ENCODE results near the gene LRRC47. TPM values are rescaled to one million over a fixed set of nuclear protein-coding genes. Genes with fewer than 3 reads are reported as not detected.

The LRRC47 gene
- total RNA-seq, 1 donor from 2014 or later = 52.2 TPM

DNA sequence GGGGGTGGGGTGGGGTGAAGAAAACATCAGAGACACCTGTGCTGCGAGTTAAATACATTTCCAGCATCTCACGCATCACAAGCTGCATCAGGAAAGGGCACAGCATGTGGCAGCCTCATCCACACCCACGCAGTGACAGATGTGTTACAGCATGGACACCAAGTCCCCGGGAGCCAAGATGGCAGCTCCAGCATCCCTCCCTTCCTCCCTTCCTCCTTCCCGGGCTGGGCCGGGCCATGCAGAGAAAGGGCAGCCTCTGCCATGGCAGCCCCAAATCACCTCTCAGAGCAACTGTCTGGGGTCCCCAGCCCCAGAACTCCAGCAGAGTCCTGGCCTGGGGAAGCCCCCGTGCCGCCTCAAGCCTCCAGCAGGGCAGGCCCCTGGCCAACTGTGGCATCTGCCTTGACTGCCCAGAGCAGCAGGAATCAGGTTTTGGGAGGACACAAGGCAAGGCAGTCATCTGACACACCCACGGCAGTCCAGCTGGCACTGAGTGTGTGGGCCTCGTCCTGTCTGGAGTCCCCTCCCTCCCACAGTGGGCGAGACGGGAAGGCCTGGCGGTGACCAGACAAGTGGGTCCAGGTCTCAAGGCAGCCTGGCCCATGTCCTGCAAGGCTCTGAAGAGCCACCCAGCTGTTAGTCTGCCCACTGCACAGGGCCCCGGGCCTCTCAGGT is 17.6 kb downstream of the LRRC47 start:
- H3K27ac Mint-ChIP-seq (ENCODE audit: unreplicated experiment) = no peak overlapping the region
- H3K36me3 Mint-ChIP-seq (ENCODE audit: low read depth, unreplicated experiment) = peaks cover 28% of the 10 kb centered on the region
- H3K4me1 Mint-ChIP-seq (ENCODE audit: unreplicated experiment) = no peaks in the 10 kb centered on the region
- H3K9me3 Mint-ChIP-seq (ENCODE audit: unreplicated experiment) = no peaks in the 10 kb centered on the region
- no peak overlapping the region for H3K4me3 Mint-ChIP-seq (ENCODE audit: unreplicated experiment)
- no peak for DNase-seq (ENCODE audit: low spot score)
- TF ChIP-seq, protein P1, sequence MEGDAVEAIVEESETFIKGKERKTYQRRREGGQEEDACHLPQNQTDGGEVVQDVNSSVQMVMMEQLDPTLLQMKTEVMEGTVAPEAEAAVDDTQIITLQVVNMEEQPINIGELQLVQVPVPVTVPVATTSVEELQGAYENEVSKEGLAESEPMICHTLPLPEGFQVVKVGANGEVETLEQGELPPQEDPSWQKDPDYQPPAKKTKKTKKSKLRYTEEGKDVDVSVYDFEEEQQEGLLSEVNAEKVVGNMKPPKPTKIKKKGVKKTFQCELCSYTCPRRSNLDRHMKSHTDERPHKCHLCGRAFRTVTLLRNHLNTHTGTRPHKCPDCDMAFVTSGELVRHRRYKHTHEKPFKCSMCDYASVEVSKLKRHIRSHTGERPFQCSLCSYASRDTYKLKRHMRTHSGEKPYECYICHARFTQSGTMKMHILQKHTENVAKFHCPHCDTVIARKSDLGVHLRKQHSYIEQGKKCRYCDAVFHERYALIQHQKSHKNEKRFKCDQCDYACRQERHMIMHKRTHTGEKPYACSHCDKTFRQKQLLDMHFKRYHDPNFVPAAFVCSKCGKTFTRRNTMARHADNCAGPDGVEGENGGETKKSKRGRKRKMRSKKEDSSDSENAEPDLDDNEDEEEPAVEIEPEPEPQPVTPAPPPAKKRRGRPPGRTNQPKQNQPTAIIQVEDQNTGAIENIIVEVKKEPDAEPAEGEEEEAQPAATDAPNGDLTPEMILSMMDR (IDR thresholded peaks at IDR 0.05; ENCODE audit: unreplicated experiment) = no peak
- peaks cover 3% of the 10 kb centered on the region for H3K27me3 Mint-ChIP-seq (ENCODE audit: unreplicated experiment)

DNA sequence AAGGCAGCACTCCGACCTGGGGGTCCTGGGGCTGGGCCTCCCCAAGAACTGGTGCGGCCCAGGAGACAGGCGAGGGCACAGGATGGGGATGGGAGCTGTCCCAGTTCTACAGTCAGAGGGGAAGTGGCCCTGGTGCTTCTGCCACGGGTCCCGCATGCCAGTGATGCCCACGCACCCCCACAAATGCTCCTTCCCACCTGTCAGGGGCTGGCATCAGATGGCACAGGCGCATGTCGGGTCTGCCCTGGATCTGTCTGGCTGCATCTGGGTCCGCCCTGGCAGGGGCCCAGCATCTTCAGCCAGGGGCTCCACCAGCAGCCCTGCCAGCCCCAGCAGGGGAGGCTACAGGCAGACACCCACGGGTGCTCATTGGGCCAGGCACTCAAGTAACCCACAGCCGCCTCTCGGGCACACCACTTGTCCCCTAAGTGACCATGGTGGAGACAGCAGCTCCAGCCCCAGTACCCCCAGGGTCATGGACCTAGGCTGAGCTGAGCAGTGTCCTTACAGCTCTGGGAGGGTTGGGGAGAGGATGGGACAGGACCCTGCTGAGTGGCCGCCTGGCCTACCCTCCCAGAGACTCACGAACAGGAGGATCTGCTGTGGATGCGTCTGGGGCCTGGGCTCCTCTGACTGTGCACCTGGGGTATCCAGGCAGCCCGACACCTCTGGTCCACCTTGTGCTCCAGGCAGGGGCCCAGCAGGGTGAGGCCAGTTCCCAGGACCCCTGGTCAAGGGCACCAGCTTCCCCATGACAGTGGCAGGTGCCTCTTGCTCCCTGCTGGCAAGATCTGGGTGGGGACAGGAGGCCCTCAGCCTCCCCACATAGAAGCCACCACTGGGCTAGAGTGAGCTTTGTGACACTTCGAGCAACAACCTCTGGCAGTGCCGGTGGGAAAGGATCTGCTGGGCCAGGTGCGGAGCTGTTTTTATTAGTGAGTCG is 18.4 kb downstream of the LRRC47 start:
- Mint-ChIP-seq H3K36me3 (ENCODE audit: low read depth, unreplicated experiment) (peaks cover 28% of the 10 kb centered on the region), H3K4me3 (ENCODE audit: unreplicated experiment) (no peak overlapping the region), H3K27ac (ENCODE audit: unreplicated experiment) (no peak overlapping the region), H3K27me3 (ENCODE audit: unreplicated experiment) (peaks cover 3% of the 10 kb centered on the region), H3K9me3 (ENCODE audit: unreplicated experiment) (no peaks in the 10 kb centered on the region), H3K4me1 (ENCODE audit: unreplicated experiment) (no peaks in the 10 kb centered on the region)
- no peak for DNase-seq (ENCODE audit: low spot score)
- TF ChIP-seq, protein P1 (IDR thresholded peaks at IDR 0.05; ENCODE audit: unreplicated experiment) = no peak

DNA sequence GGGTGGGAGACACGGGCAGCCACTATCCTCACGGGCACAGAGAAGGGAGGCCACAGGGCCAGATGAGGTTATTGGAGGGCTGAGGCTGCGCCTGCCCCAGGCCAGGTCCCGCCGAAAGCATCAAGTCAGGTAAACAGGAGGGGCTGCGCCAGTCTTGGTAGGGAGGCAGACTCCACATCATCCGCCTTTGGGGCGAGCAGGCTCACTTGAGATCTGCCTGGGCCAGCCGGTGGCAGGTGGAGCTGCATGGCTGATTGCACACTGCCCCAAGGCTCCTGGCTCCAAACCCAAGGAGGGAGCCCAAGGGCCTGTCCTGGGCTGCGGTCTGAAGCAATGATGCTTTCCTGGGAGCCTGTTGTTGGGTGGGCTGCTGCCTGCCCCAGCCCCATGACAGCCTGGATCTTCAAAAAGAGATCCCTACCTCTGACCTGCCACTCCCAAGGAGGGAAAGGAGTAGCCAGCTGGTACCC is 19.2 kb downstream of the LRRC47 start:
- Mint-ChIP-seq H3K27ac (ENCODE audit: unreplicated experiment) (no peak overlapping the region), H3K27me3 (ENCODE audit: unreplicated experiment) (peaks cover 3% of the 10 kb centered on the region), H3K36me3 (ENCODE audit: low read depth, unreplicated experiment) (peaks cover 24% of the 10 kb centered on the region), H3K4me3 (ENCODE audit: unreplicated experiment) (no peak overlapping the region), H3K4me1 (ENCODE audit: unreplicated experiment) (no peaks in the 10 kb centered on the region), H3K9me3 (ENCODE audit: unreplicated experiment) (no peaks in the 10 kb centered on the region)
- TF ChIP-seq, protein P1 (IDR thresholded peaks at IDR 0.05; ENCODE audit: unreplicated experiment) = no peak
- DNase-seq (ENCODE audit: low spot score) = no peak

DNA sequence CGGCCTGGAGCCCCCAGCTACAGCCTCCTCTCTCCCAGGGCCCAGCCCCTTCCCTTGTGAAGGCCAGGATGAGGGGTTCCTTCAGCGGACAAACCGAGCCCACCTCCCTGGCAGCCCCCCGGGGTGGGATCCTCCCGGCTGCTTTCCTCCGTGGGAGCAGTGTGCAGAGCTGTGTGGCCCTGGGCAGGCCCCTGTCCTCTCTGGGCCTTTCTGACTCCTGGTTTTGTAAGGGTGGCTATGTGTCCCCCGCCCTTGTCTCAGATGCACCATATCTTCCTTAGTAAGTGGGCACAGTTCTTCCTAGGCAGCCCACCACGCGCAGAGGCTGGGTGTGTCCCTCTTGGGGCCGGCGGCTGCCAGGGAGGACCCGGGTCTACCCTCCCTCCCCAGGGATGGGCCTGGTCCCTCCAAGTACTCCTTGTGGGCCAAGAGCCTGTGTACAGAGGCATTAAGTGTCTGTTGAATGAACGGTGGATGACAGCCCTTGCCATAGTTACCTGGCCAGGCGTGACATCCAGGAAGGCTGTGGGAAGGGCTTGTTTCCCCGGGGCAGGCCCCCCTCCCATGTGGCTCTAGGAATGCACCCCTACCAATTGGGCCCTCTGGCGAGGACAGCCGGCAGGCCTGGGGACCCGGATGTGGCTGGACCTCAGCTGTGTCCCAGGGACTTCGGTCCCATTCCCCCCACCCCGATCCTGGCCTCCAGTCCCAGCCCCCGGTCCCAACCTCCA is 19.9 kb downstream of the LRRC47 start:
- TF ChIP-seq, protein P1 (IDR thresholded peaks at IDR 0.05; ENCODE audit: unreplicated experiment) = no peak
- DNase-seq (ENCODE audit: low spot score) = no peak
- H3K27ac Mint-ChIP-seq (ENCODE audit: unreplicated experiment) = no peak overlapping the region
- H3K4me3 Mint-ChIP-seq (ENCODE audit: unreplicated experiment) = no peak overlapping the region
- H3K36me3 Mint-ChIP-seq (ENCODE audit: low read depth, unreplicated experiment) = peaks cover 18% of the 10 kb centered on the region
- no peaks in the 10 kb centered on the region for H3K9me3 Mint-ChIP-seq (ENCODE audit: unreplicated experiment)
- no peaks in the 10 kb centered on the region for H3K4me1 Mint-ChIP-seq (ENCODE audit: unreplicated experiment)
- H3K27me3 Mint-ChIP-seq (ENCODE audit: unreplicated experiment) = peaks cover 3% of the 10 kb centered on the region
